Mesothelial cell of epicardium (in vitro differentiated cells): ENCODE measurements around the gene FMNL2. TPM values are rescaled to one million over a fixed set of nuclear protein-coding genes. Genes with fewer than 3 reads are reported as not detected.
"Not testable (repeated sequence)": the region's sequence is repeated elsewhere in the genome, so short reads cannot be mapped to it uniquely, and the experiment has no call there.

ENCODE experiments used
- DNase-seq, 2 experiments: peaks; one replicate each; pipeline ENCODE4 v3.0.0; 2021; ENCODE audit warnings: low spot score in 2 of 2; ENCODE audit not compliant: unreplicated experiment in 2 of 2
- H3K27ac Mint-ChIP-seq: 2 replicates; pipeline ENCODE4 v1.8.0; 2021; ENCODE audit warnings: mixed read lengths
- H3K27me3 Mint-ChIP-seq: 2 replicates; pipeline ENCODE4 v1.8.0; 2021; ENCODE audit warnings: low read depth, mixed read lengths
- H3K36me3 Mint-ChIP-seq: 2 replicates; pipeline ENCODE4 v1.8.0; 2021; ENCODE audit warnings: mixed read lengths
- H3K4me1 Mint-ChIP-seq: 2 replicates; pipeline ENCODE4 v1.8.0; 2021; ENCODE audit warnings: mixed read lengths
- H3K4me3 Mint-ChIP-seq: 2 replicates; pipeline ENCODE4 v1.8.0; 2021; ENCODE audit warnings: mild to moderate bottlenecking, moderate library complexity, mixed read lengths
- H3K9me3 Mint-ChIP-seq: 2 replicates; pipeline ENCODE4 v1.8.0; 2021; ENCODE audit warnings: mixed read lengths
- CTCF ChIP-seq: fragments of 200-600 bp; sonication (generic); IDR thresholded peaks from one replicate; pipeline ENCODE4 v1.5.0; 2021; ENCODE audit warnings: antibody characterized with exemption; ENCODE audit not compliant: unreplicated experiment
- total RNA-seq: library from RNA; stranded (reverse); gene quantifications from 3 replicates; pipeline ENCODE4 v1.2.1, GENCODE V29; 2021

The FMNL2 gene
- total RNA-seq, 1 donor from 2014 or later, result 52.6 TPM

- no peak for TF ChIP-seq CTCF
- H3K4me1 Mint-ChIP-seq, result peaks cover 51% of the 10 kb centered on the region
- H3K27ac Mint-ChIP-seq, result peak overlapping the region; percentile 19
- no peaks in the 10 kb centered on the region for H3K9me3 Mint-ChIP-seq
- no peaks in the 10 kb centered on the region for H3K27me3 Mint-ChIP-seq
- no peak for DNase-seq
- no peak overlapping the region for H3K4me3 Mint-ChIP-seq
- H3K36me3 Mint-ChIP-seq, result no peaks in the 10 kb centered on the region
Measured at GRCh38 chr2:152468899-152469692, 134.1 kb downstream of the FMNL2 start.

- Mint-ChIP-seq H3K27me3 (no peaks in the 10 kb centered on the region), H3K4me3 (no peak overlapping the region), H3K4me1 (peaks cover 38% of the 10 kb centered on the region), H3K36me3 (no peaks in the 10 kb centered on the region), H3K9me3 (no peaks in the 10 kb centered on the region), H3K27ac (peak overlapping the region; percentile 54)
- DNase-seq, result no peak
- TF ChIP-seq CTCF, result no peak
Measured at GRCh38 chr2:152470861-152471854, 136.2 kb downstream of the FMNL2 start.

GRCh38 chr2:152472481-152472887 lies 137.5 kb downstream of the FMNL2 start:
- no peaks in the 10 kb centered on the region for H3K36me3 Mint-ChIP-seq
- no peak for DNase-seq
- no peak for TF ChIP-seq CTCF
- peaks cover 24% of the 10 kb centered on the region for H3K4me1 Mint-ChIP-seq
- no peaks in the 10 kb centered on the region for H3K27me3 Mint-ChIP-seq
- no peak overlapping the region for H3K27ac Mint-ChIP-seq
- H3K4me3 Mint-ChIP-seq, result no peak overlapping the region
- H3K9me3 Mint-ChIP-seq, result no peaks in the 10 kb centered on the region

- Mint-ChIP-seq H3K36me3 (no peaks in the 10 kb centered on the region), H3K27ac (no peak overlapping the region), H3K27me3 (no peaks in the 10 kb centered on the region), H3K9me3 (no peaks in the 10 kb centered on the region), H3K4me3 (no peak overlapping the region), H3K4me1 (peaks cover 19% of the 10 kb centered on the region)
- no peak for DNase-seq
- TF ChIP-seq CTCF, result no peak
Measured at GRCh38 chr2:152473151-152473857, 138.3 kb downstream of the FMNL2 start.

GRCh38 chr2:152474523-152474922 lies 139.5 kb downstream of the FMNL2 start:
- not testable (repeated sequence) for H3K4me1 Mint-ChIP-seq, H3K9me3 Mint-ChIP-seq, DNase-seq, H3K36me3 Mint-ChIP-seq, H3K4me3 Mint-ChIP-seq, H3K27ac Mint-ChIP-seq, H3K27me3 Mint-ChIP-seq
